NOMO-1 (cell line): ENCODE measurements around the gene SAMD1.

ENCODE experiments used
- DNase-seq, 2 experiments: peaks; one replicate each; lab custom pipeline; 2025; ENCODE audit not compliant: unreplicated experiment in 2 of 2; lab: John Stamatoyannopoulos, UW

SAMD1 gene

GRCh38 chr19:14042659-14043608 lies 47.6 kb downstream of the SAMD1 start:
- DNase-seq, result peak in 1 of 2 experiments; percentile 37

- DNase-seq, result no peak
Measured at GRCh38 chr19:14039181-14039580, 51.4 kb downstream of the SAMD1 start.
